NAMALWA (cell line): ENCODE results near the gene SLAIN2.
"Not testable (repeated sequence)": the region's sequence is repeated elsewhere in the genome, so short reads cannot be mapped to it uniquely, and the experiment has no call there.

Source experiments
- DNase-seq: peaks from one replicate; pipeline ENCODE4 v3.0.0-alpha.2; 2015; ENCODE audit warnings: low spot score

SLAIN2 gene

DNA sequence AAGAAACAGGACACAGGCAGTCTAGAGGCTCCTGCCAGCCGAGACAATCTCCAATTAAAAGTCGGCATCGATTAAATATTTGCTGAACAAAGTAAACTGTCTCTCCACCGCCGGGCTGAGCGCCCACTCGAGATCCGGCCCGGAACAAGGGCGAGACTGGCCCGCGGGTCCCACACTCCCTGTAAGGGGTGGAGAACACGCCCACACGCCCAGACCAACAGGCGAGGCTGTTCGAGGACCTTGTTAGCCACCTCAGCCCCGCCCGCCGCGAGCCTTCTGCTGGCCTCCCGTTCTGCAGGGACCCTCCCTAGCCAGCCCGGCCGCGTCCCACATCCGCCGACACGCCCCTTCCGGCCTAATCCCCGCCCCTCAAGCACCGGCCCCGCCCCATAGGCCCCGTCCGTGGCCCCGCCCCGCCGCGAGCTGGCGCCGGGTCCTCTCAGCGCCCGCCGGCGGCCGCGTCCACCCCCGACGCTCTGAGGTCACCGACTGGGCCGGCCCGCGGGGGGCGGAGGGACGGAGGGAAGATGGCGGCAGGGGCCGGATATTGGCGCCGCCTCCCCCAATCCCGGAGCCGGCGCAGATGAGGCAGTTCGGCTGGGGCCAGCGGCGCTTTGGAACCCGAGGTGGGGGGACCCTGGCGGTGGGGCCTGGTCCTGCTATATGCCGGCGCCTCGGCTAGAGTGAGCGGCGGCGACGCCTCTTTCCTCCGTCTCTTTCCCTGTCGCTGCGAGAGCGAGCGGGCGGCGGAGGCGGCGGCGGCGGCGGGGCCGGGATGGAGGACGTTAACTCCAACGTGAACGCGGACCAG lies at the start of gene SLAIN2:
TSS of gene SLAIN2 (plus strand) at position 565 of the 811 bp plus-strand sequence. CDS start at position 776, 211 bp downstream.
- DNase-seq = peak; percentile 95

- DNase-seq = not testable (repeated sequence)
These were observed 49.0 kb upstream of the SLAIN2 start for GRCh38 chr4:48292218-48292790.

DNA sequence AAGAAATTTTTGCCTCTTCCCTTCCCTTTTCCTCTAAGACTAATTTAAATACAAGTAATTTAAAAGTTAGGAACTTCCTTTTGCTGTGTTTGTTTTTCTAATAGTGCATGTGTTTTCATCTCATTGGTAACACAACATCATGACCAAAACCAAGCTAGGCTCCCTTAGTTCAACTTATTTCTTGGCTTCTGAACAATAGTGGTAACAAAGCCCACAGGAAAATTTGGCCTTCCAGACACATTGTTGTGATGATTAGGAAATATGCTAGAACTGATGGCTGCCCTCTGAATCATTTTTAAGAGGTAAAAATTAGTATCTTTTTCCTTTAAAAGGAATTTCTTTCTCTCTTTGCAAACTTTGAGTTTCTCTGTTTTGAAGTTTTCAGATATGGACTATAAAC lies 46.2 kb upstream of the SLAIN2 start:
- no peak for DNase-seq

DNA sequence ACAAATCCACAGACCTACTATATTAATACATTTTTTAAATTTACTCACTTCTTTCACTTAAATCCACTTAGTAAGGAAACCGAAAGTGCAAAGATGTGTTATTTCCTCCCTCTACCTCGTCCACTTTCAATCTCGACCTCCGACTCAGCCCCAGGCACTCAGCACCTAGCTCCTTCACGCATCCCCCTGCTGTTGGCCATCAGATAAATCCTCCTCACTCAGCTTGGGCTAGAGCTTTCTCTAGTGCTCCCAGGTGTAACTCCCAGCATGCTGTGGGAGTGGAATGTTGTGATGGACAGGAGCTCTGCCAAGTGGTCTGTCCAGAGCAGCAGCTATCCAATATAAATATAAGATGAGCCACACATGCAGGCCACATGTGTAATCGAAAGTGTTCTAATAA lies 45.0 kb upstream of the SLAIN2 start:
- no peak for DNase-seq

- no peak for DNase-seq
These were observed 44.0 kb upstream of the SLAIN2 start for GRCh38 chr4:48297256-48297846.

- DNase-seq = no peak
These were observed 41.8 kb upstream of the SLAIN2 start for GRCh38 chr4:48299560-48299959.

- DNase-seq = no peak
These were observed 41.3 kb upstream of the SLAIN2 start for GRCh38 chr4:48300004-48300403.

GRCh38 chr4:48305508-48305907 lies 35.8 kb upstream of the SLAIN2 start:
- no peak for DNase-seq

GRCh38 chr4:48307528-48307927 lies 33.8 kb upstream of the SLAIN2 start:
- DNase-seq = no peak

DNA sequence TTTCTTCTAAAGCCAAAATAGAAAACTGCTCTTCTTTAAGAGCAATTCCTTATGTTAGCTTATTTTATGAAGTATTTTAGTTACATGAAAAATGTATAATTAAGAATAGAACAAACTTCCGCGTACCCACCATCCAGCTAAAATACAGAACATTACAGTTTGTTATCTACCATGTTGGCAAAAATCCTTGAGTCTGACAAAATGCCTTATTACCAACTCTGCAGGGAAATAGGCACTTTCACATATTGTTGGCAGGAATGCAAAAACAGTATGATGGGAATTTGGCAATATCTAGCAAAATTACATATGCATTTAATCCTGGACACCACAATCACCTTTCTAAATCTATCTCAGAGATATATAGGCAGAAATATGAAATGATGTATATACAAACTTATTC lies 32.4 kb upstream of the SLAIN2 start:
- no peak for DNase-seq

DNA sequence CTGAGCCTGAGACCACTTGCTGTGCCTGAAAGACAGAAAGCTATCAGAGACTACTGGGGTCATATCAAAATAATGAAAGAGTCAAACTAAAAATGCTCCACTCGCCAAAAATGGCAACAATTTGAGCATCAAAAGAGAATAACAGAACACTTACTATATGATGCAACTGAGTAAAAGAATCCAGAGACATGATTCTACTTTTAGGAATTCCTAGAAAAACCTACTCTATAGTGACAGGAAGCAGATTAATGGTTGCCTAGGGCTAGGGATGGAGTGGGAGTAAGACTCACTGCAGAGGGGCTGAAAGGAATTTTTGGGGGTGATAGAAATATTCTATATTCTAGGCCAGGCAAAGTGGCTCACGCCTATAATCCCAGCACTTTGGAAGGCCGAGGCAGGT lies 29.4 kb upstream of the SLAIN2 start:
- no peak for DNase-seq

DNA sequence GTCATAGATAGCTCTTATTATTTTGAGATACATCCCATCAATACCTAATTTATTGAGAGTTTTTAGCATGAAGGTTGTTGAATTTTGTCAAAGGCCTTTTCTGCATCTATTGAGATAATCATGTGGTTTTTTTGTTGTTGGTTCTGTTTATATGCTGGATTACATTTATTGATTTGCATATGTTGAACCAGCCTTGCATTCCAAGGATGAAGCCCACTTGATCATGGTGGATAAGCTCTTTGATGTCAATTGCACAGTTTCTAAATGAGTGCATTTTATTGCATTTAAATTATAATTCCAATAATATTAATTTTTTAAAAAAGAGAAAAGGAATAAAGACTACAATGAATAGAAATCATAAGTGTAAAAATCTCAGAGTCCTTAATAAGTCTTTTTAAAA lies 26.6 kb upstream of the SLAIN2 start:
- not testable (repeated sequence) for DNase-seq

DNA sequence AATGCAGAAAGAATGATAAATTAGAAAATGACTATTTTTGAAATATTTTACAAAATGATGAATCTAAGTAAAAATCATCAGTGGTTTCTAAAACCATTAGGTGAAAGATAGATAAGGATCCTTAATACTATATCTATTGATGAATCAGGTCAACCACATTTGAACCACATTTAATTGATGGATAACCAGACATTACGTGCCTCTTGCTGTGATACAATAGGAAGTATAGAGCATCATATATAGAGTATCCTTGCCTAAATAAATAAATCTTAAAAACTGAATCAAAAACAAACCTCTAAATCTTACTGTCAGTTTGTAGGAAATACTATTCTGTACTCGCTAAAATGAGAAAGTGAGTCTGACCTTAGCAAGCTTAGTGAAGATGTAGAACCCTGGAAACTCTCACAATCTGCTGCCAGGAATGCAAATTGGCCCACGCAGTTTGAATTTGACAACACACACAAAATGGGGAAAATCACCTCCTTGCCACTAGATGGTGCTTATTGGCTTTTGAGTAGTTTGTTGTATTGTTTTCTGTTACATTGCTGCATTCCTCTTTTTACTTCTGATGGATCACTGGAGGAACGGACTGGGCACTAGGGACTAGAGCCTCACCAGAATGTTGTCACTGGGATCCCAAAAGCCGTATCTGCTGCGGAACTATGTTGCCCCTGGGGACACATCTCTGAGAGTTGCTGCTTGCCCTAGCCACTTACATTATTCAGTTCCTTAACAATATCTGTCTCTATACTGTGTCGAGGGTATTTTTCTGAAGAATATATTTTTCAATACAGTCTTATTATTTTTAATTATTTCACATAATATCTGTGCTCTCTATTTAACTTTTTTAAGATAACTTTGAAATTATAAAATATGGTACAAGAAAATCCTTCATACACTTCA lies 25.4 kb upstream of the SLAIN2 start:
- DNase-seq = peak; percentile 78

DNA sequence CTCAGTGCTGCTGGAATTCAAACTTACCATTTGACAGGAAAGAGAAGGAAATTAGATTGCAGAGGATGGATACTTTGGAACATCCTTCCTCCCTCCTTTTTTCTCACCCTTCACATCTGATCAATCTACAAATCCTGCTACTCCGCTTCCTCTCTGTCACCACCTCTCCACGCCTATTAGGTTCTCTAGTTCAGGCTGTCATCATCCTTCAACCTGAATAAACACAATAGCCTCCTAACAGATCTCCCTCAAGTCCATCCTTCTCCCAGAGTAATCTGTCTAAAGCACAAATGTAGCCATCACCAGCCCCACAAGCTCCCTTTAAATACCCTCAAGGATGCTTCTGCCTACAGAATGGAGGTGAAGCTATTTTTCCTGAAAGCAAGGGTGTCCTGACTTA lies 20.0 kb upstream of the SLAIN2 start:
- DNase-seq = no peak

DNA sequence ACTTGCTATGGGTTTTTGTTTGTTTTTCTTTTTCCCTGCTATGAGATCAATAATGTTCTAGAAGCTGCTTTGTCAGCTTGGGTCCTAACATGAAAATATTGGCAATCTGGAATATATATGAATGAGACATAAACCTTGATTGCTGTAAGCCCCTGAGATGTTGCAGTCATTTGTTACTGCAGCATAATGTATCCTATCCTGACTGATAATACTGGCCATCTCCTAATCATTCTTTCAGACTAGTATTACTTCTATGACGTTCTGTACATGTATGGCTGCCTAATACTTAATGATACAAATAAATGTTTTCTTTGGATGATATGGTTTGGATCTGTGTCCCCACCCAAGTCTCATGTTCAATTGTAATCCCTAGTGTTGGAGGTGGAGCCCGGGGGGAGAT lies 19.3 kb upstream of the SLAIN2 start:
- DNase-seq = no peak

DNA sequence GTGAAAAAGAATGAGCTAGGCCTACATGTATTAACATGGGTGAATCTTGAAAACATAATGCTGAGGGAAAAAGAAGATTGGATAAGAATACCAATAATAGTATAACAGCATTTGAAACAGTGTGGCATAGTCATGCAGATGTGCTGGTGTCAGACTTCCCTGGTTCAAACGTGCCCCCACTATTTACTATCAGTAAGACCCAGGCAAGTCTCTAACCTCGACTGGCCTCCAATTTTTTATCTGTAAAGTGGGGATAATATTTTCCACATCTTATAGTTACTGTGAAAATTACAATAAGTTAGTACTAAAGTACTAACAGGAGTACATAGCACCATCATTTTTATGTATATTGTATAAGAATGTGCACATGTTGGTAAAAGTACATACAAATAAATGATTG lies 17.0 kb upstream of the SLAIN2 start:
- DNase-seq = no peak

DNA sequence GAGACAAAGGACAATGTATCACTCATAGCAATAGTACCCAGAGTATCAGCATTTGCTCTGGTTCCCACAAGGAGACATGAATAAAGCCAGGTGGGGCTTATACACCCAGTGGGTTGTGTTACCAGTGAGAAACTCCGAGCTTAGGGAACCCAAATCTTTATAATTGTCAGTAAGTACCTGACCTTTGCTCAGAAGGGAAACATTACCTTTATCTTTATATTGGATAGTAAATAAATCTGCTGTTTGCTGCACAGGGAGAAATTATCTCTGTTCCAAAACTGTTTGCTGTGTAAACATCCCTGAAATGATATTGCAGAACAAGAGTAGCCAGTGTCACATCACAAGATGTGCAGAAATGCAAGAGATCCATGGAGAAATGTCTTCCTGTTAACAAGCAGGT lies 12.1 kb upstream of the SLAIN2 start:
- no peak for DNase-seq

- no peak for DNase-seq
These were observed 11.4 kb upstream of the SLAIN2 start for GRCh38 chr4:48329976-48330375.

DNA sequence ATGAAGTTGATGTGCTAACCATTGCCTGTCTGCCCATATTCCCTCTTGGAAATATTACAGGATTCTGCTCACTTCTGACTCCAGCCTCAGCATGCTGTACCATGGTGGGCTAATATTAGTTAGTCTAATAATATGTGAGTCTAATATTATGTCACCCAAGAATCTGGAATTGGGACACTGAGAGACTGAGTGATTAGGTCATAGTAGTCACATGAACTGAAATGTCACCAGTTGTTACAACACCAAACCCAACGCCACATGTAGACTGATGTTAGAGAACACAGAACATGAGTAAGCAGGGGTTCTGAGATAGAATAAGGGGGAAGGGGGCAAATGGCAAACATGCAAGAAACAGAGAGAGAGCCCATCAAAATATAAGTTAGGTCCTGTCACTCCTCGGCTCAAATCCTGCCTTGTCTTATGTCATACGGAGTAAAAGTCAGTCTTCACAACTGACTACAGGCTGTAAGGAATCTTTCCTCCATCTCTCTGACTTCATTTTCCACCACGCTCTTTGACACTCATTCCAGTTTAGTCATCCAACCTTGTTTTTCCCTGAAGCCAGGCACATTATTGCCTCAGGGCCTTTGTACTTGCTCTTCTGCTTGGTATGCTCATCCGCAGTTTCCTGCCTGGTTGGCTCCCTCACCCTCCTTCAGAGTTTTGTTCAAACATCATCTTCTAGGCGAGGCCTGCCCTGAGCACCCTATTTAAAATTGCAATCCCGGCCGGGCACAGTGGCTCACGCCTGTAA lies 9.6 kb upstream of the SLAIN2 start:
- DNase-seq = no peak

- DNase-seq = no peak
These were observed 8.7 kb upstream of the SLAIN2 start for GRCh38 chr4:48332661-48333060.

DNA sequence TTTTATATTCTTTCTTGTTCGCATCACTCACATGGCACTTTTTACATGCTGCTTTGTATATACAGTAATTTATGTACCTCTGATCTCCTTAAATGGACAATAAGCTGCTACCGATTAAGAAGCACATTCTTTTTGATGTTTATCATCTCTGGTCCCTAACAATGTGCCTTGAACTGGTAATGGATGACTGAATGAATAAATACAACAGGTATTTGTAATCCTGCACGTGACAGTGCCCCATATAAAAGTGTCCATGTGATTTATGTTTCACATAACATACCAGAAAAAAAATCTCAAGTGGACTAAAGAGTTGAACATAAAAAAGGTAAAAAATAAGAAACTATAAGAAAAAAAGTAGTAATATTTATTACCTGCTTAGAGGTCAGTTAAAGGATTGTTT lies 7.7 kb upstream of the SLAIN2 start:
- DNase-seq = no peak

DNA sequence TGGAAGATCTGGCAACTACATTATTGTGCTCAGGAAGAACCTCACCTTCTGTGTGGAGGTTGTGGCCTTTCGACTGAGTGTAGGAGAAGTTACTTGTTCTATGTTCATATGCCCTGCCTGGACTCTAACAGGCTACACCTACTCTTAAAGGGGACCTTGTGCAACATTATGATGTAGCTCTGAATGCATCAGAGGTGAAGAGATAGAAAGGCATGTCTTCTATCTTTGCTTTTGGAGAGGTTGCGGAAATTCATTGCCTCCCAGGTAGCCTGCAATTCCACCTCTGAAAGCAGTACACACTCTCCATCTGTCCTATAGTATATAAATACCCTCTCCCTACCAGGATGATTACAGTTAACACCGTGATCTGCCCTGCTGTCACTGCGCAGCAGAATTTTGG lies 7.1 kb upstream of the SLAIN2 start:
- no peak for DNase-seq
